HG03575 (cell line): ENCODE results near the gene TMC6.
"Not testable (repeated sequence)": the region's sequence is repeated elsewhere in the genome, so short reads cannot be mapped to it uniquely, and the experiment has no call there.

ENCODE experiments used
- ATAC-seq: cut with Tn5 transposase; IDR thresholded peaks from one replicate; pipeline ENCODE4 v1.9.1; 2021; ENCODE audit not compliant: unreplicated experiment, insufficient number of reproducible peaks, low FRiP score; ENCODE audit errors: extremely low read depth

The TMC6 gene, protein sequence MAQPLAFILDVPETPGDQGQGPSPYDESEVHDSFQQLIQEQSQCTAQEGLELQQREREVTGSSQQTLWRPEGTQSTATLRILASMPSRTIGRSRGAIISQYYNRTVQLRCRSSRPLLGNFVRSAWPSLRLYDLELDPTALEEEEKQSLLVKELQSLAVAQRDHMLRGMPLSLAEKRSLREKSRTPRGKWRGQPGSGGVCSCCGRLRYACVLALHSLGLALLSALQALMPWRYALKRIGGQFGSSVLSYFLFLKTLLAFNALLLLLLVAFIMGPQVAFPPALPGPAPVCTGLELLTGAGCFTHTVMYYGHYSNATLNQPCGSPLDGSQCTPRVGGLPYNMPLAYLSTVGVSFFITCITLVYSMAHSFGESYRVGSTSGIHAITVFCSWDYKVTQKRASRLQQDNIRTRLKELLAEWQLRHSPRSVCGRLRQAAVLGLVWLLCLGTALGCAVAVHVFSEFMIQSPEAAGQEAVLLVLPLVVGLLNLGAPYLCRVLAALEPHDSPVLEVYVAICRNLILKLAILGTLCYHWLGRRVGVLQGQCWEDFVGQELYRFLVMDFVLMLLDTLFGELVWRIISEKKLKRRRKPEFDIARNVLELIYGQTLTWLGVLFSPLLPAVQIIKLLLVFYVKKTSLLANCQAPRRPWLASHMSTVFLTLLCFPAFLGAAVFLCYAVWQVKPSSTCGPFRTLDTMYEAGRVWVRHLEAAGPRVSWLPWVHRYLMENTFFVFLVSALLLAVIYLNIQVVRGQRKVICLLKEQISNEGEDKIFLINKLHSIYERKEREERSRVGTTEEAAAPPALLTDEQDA

DNA sequence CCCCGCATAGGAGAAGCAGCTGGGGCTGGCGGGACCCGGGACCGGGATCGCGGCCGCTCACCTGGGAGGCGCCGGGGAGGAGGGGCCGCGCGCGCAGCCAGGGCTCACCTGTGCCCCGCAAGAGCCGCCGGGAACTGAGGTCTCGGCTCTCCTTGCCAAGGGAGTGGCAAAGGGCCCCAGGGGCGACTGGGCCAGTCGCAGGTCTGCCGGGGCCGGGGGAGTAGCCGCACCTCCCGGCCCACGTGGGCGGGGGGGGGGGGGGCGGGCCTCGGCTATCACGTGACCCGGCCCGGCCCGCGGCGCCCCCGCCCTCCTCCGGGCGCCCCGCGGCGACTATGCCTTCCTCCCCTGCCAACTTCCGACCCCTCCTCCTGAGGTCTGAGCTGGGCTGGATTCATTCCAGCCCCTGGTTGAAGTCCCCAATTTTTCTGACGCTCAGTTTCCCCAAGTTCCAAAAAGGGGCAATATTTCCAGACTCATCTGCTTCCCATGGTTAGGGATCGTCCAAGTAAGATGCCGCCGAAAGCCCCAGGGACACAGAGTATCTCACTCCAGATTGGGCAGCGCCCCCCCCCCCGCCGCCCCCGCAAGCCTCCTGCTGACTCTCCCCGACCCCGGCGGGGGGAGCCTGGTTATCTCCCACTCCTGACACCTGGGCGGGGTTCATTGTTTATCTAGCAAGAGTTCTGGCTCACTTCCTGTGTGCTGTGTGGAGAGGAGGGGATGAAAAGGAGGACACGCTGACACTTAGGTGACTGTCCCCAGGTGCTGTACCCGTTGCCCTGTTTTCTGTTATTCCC is at the start of gene TMC6:
Gene TMC6, minus strand, starts transcription at position 205 of the 800 bp plus-strand sequence. CDS start 1,923 bp downstream, outside the sequence.
- no peak for ATAC-seq

DNA sequence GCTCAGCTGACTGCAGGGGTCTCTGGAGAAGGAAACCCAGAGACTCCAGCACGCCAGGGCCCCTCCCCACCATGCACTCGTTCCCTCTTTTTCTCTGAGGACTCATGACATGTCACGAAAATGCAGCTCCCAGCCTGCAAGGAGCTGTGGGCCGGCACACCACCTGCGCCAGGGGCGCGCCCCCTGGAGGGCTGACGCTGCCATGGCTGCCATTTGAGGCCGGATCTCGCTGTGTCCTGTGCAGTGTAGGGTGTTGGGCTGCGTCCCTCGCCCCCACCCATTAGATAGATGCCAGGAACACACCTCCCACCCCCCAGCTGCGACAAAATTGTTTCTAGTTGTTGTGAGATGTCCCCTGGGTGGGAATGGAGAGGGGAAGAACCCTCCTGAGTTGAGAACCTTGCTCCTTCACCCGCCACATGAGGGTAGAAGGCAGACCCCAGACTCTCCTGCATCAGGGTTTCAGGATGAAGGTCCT is 48.0 kb upstream of the TMC6 start:
- no peak for ATAC-seq

DNA sequence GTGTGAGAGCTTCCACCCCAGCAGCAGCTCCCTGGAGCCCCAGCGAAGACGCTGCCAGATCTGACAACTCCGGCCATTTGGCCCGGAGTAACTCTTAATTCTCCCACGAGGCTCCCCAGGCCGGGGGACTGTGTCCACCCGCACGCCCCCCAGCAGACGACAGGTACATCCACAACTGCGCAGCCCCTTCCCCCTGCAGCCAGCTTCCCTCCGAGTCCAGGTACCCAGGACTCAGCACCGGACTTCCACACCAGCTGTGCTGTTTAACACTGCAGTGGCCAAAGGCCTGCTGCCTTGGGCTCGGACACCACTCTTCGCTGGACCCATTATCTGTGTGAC is 47.1 kb upstream of the TMC6 start:
- no peak for ATAC-seq

DNA sequence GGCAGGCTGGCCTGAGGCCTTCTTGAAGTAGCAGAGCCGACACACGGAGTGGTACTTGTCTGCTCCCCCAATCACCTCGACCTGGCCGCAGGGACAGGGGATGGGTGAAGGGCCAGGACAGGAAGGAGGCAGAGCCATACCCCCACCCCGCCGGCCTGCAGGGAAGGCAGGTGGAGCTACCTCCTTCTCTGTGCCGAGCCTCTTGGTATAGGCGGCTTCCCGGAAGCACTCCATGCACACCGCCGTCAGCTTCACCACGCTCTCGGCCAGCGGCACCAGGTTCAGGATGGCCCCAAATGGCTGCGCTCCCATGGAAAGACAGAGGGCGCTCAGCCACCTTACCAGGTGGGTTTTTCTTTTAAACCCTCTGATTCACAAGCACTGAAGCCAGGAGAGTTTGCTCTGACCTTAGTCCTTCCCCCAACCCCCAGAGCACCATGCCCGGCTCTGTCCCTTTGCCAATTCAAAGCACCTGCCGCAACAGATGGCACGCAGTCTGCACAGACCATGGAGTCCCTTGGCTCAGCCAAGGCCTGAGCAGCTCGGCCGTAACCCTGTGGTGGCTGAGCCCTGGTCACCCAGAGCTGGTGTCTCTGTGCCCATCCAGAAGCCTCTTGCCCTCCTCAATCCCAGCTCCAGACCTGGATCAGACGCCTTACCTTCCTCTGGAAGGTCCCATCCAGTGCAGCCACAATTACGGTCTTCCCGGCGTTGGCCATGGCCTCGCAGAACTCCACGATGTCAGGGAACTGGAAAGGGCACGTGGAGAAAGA is 46.5 kb upstream of the TMC6 start:
- no peak for ATAC-seq

DNA sequence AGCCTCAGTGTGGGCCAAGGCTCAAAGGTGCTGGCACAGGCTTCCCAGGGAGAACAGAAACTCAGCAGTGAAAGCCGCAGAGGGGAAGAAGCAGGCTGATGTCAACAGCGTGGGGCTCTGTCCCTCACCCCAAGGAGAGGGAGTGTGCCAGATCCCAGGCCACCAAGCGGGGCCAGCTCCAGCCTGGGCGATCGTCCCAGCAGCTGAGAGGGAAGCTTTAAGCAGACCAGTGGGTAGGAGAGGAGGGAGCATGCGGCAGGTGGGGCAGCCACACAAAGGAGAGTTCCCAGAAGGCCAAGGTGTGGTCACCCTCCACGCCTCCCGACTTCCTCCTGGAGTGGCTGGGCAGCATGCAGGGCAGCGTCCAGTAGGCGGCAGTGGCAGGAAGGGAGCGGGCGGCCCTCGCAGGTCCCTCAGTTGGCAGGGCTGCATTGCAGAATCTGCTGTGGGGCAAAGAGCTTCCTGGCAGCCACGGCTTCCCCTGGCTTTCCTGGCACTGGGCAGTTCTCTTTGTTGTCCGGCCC is 45.9 kb upstream of the TMC6 start:
- ATAC-seq, result no peak

DNA sequence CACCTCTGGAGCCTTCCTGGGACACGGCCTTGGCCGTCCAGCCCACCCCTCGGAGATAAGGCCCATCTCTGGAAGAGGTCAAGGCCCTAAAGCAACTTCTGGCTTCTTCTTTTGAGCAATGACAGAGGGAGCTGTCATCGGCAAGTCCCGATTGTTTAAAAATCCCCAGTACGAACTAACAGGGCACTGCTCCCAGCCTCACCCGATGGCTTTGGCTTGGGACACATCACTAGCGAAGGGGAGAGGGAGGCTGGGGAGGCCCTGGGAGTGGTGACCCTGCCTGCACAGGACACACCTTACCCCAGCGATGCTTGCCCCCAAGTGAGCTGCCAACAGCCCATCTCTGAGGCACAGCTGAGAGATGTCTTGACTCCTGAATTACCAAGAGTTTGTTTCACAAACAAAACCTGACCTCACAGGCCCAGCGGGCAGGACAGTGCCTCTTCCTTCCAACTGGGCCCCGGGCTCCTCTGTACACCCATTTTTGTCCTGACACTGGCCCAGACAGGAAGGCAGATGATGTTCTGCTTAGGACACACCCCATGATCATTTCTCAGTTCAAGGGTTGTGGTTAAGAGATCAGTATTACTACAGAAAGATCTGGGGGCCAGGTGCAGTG is 44.7 kb upstream of the TMC6 start:
- no peak for ATAC-seq

DNA sequence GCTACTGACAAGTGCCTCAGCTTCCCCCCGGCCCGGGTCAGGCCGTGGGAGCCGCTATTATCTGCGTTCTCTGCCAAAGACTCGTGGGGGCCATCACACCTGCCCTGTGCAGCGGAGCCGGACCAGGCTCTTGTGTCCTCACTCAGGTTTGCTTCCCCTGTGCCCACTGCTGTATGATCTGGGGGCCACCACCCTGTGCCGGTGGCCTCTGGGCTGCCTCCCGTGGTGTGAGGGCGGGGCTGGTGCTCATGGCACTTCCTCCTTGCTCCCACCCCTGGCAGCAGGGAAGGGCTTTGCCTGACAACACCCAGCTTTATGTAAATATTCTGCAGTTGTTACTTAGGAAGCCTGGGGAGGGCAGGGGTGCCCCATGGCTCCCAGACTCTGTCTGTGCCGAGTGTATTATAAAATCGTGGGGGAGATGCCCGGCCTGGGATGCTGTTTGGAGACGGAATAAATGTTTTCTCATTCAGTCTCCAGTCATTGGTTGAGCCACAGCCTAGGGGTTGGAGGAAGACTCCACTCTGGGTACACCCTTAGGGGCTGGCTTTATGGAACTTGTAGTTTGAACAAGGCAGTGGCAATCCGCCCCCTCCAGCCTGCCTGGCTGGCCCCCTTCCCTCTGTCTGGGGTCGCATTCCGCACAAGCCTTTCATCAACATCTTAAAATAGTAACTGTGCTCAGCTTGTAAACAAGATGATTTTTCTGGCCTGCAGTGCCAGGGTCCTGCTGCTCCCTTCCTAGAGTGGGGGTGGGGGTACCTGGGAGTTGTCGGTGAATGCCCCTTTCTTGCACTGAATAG is 43.9 kb upstream of the TMC6 start:
- no peak for ATAC-seq

DNA sequence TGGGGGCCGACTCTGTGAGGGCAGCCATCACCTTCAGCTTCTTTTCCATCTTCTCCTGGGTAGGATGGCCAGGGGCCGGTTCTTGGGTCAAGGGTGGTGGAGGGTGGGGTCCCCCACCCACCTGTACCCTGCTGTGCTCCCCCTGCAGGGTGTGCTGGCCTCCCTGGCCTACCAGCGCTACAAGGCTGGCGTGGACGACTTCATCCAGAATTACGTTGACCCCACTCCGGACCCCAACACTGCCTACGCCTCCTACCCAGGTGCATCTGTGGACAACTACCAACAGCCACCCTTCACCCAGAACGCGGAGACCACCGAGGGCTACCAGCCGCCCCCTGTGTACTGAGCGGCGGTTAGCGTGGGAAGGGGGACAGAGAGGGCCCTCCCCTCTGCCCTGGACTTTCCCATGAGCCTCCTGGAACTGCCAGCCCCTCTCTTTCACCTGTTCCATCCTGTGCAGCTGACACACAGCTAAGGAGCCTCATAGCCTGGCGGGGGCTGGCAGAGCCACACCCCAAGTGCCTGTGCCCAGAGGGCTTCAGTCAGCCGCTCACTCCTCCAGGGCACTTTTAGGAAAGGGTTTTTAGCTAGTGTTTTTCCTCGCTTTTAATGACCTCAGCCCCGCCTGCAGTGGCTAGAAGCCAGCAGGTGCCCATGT is 43.2 kb upstream of the TMC6 start:
- not testable (repeated sequence) for ATAC-seq

DNA sequence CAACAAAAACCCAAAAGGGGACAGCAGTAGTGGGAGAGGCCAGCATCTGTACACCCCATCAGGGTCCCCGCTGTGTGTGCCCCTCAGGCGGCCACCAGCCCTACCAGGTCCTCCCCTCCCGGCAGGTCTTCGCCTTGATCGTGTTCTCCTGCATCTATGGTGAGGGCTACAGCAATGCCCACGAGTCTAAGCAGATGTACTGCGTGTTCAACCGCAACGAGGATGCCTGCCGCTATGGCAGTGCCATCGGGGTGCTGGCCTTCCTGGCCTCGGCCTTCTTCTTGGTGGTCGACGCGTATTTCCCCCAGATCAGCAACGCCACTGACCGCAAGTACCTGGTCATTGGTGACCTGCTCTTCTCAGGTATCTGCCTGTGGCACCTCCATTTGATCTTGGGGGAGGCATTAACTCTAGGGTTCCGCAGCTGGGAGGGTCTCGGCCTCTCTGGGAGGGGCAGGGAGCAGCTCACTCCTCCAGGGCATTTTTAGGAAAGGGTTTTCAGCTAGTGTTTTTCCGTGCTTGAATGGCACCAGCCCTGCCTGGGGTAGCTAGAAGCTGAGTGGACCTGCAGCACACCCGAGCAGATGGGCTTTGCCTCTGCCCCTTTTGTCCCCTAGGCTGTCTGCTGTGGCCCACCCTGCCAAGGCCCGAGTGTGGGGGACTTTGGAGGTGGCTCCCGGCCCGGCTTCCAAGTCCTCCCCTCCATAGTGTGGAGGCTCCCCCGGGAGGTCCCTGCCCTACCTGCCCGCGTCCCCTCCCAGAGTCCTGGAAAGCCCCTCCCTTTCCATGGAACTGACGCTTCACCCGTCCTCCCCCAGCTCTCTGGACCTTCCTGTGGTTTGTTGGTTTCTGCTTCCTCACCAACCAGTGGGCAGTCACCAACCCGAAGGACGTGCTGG is 42.4 kb upstream of the TMC6 start:
- no peak for ATAC-seq

DNA sequence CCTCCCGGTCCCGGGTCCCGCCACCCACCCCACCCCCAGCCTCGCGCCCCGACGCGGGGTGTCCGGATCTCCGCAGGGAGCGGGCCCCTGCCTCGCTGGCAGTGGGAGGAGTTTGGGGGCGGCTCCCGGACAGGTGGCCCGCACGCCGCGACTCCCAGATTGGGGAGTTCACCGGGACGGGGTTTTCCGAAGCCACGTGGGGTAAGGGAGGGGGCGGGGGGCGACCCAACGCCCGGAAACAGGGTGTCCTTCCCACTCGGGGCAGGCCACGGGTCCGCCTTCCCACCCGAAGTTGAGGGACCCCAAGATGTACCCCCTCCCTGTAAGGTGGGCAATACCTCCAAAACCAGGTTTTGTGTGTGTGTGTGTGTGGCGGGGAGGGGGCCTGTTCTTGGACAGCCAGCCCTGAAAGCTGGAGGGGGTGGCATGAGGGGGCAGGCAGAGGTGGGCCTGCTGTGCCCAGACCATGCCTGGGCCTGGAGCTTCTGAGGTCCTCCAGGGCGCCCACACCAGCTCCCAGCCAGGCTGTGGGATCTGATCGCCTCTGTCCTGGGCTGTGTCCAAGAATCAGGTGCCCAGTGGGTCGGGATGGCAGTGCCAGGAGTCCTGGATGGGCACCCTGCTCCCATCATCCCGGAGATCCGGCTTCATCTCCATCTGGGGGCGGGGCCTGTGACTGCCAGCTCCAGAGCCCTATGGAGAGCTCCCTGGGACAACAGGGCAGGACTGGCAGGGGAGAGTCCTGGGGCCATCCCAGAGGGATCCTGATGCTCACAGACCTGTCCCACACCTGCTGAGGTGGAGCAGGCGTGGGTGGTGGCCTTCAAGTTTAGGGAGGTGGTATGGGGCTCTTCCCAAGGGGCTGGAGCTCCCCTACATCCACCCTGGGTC is 40.6 kb upstream of the TMC6 start:
- no peak for ATAC-seq

DNA sequence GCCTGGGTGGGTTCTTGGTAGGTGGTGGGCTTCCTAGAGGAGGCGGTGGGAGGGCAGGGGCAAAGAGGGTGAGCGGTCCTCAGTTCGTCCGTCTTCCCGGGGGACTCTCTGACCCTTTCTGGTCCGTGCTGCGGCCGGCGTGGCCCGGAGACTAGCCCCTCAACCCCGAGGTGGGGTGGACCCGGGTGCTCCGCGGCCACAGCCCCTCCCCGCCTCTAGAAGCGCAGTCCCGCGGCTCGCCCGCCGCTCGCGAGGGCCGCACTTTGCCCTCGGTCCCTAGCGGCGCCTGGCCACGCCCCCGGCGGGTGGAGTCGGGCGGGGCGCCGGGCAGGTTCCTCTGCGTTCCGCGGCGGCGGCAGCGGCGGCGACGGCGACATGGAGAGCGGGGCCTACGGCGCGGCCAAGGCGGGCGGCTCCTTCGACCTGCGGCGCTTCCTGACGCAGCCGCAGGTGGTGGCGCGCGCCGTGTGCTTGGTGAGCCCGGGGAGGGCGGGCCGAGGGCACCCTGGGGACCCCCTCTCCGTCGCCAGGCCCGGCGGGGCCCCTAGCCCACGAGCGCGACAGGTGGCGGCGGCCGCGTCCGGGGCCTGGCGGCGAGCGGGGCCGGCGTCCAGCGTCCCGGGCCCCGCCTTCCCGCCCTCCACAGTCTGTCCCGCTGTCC is 39.8 kb upstream of the TMC6 start, which contains the start of gene SYNGR2:
Gene SYNGR2, plus strand, starts transcription at position 340 of the 661 bp plus-strand sequence. Its CDS starts 36 bp downstream, at position 376.
- ATAC-seq, result no peak

DNA sequence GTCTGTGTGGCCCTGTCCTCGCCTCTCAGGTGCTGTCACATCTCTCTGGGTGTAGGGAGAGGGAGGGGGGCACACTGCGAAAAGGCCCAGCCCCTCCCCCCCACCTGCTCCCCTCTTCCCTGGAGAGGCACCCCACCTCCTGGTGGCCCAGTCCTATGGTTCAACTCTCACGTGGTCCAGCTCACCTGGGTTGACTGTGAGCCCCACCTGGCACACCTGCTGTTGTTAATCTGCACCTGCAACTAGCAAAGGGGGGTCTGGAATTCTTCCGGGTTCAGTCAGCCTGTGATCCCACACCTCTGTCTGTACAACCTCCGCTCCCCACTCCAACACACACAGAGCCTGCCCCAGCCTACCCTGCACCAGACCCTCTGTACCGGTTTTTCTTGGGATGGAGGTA is 37.9 kb upstream of the TMC6 start:
- no peak for ATAC-seq

DNA sequence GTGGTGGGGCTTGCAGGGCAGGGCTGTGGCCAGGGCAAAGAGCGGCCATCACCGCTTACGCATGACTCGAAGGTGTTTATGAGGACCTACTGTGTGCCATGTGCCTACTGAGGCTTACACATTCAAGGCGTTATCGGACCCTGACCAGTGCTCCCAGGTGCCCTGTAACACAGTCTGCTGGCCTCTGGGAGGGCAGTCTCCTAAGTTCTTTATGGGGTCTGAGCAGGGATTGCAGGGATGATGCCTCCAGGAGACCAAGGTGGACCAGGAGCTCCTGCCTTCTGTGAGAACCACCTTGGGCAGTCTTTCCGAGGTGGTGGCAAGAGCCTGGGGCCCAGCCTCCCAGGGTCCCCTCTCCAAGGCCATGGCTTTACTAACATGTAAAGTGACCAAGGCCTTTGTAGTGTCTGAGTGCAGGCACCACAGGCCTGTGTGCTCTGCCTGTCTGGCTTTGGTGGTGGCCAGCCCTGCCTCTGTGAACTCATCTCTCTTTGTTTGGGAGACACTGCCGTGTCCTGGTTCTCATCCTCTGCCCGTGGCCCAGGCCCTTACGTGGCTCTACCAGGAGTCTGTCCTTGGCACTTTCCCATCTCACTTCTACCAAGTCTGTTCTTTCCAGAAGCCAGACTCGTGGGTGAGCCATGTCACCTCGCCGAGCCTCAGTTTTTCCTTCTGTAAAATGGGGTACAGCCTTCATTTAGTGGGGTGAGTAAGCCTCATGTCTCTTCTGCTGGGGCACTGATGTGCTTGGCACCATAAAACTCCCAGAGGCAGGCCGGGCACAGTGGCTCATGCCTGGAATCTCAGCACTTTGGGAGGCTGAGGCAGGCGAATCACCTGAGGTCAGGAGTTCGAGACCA is 36.4 kb upstream of the TMC6 start:
- no peak for ATAC-seq
